HG02884 (cell line): Measurements from ENCODE around the gene PCDHB10.
"Not testable (repeated sequence)": the region's sequence is repeated elsewhere in the genome, so short reads cannot be mapped to it uniquely, and the experiment has no call there.

Experiments used
- ATAC-seq: cut with Tn5 transposase; IDR thresholded peaks from one replicate; pipeline ENCODE4 v1.9.1; 2021; ENCODE audit warnings: mild to moderate bottlenecking, moderate library complexity; ENCODE audit not compliant: unreplicated experiment

The PCDHB10 gene

DNA sequence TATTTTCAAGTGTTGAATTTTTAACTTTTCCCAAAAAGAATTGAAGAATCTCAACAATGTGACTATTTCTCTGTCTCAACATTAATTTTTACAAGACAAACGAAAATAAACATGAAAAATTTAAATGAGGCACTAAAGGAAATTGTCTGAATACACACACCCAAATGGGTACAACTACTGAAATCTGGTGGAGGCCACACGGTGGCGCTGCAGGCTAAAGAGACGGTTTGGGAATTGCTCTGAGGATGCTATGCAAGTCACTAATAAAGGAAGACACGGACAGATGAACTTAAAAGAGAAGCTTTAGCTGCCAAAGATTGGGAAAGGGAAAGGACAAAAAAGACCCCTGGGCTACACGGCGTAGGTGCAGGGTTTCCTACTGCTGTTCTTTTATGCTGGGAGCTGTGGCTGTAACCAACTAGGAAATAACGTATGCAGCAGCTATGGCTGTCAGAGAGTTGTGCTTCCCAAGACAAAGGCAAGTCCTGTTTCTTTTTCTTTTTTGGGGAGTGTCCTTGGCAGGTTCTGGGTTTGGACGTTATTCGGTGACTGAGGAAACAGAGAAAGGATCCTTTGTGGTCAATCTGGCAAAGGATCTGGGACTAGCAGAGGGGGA is at the start of gene PCDHB10:
PCDHB10 (plus strand) TSS at position 244 of the 616 bp plus-strand sequence; CDS start at position 444, 200 bp downstream.
- ATAC-seq, result no peak

DNA sequence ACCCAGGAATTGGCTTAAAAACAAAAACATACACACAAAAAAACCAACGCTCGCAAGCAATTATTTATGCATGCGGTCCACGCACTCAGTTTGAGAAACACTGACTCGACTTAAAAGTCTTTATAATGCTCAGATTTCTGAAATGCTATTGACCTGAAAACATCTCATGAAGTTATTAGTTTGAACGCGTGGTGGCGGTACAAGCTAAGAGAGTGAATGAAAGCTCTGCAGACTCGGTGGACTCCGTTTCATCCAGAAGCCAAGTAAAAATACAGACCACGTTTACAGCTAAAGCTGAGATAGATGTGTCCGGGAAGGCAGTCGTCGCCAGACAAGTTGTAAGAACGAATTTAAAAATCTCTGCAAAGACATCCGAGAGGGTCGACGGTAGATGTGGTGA is 42.3 kb upstream of the PCDHB10 start, which contains the start of gene PCDHB6:
PCDHB6 (plus strand) TSS at position 246 of the 400 bp plus-strand sequence. CDS start 201 bp downstream, outside the sequence.
- ATAC-seq, result no peak

- no peak for ATAC-seq
Observed at GRCh38 chr5:141150224-141150992, 41.7 kb upstream of the PCDHB10 start.

DNA sequence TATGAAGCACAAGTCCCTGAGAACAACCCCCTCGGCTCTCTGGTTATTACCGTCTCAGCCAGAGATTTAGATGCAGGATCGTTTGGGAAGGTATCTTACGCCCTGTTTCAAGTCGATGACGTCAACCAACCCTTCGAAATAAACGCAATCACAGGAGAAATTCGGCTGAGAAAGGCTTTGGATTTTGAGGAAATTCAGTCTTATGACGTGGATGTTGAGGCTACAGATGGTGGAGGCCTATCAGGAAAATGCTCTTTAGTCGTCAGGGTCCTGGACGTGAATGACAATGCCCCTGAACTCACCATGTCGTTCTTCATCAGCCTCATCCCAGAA is 41.2 kb upstream of the PCDHB10 start:
- no peak for ATAC-seq

DNA sequence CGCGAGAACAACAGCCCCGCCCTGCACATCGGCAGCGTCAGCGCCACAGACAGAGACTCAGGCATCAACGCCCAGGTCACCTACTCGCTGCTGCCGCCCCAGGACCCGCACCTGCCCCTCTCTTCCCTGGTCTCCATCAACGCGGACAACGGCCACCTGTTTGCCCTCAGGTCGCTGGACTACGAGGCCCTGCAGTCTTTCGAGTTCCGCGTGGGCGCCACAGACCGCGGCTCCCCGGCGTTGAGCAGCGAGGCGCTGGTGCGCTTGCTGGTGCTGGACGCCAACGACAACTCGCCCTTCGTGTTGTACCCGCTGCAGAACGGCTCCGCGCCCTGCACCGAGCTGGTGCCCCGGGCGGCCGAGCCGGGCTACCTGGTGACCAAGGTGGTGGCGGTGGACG is 40.5 kb upstream of the PCDHB10 start:
- not testable (repeated sequence) for ATAC-seq

DNA sequence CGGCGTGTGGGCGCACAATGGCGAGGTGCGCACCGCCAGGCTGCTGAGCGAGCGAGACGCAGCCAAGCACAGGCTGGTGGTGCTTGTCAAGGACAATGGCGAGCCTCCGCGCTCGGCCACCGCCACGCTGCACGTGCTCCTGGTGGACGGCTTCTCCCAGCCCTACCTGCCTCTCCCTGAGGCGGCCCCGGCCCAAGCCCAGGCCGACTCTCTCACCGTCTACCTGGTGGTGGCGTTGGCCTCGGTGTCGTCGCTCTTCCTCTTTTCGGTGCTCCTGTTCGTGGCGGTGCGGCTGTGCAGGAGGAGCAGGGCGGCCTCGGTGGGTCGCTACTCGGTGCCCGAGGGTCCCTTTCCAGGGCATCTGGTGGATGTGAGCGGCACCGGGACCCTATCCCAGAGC is 40.1 kb upstream of the PCDHB10 start:
- not testable (repeated sequence) for ATAC-seq

GRCh38 chr5:141155540-141156374 is 36.4 kb upstream of the PCDHB10 start:
- ATAC-seq, result no peak

DNA sequence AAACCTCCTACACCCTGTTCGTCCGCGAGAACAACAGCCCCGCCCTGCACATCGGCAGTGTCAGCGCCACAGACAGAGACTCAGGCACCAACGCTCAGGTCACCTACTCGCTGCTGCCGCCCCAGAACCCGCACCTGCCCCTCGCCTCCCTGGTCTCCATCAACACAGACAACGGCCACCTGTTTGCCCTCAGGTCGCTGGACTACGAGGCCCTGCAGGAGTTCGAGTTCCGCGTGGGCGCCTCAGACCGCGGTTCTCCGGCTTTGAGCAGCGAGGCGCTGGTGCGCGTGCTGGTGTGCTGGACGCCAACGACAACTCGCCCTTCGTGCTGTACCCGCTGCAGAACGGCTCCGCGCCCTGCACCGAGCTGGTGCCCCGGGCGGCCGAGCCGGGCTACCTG is 34.8 kb upstream of the PCDHB10 start:
- not testable (repeated sequence) for ATAC-seq

GRCh38 chr5:141157901-141158300 is 34.3 kb upstream of the PCDHB10 start:
- not testable (repeated sequence) for ATAC-seq

- ATAC-seq, result no peak
Observed at GRCh38 chr5:141172381-141173204, 19.6 kb upstream of the PCDHB10 start, which contains the start of gene PCDHB7. Gene PCDHB7 (plus strand): TSS chr5:141172644. CDS start chr5:141172836, 192 bp downstream.

DNA sequence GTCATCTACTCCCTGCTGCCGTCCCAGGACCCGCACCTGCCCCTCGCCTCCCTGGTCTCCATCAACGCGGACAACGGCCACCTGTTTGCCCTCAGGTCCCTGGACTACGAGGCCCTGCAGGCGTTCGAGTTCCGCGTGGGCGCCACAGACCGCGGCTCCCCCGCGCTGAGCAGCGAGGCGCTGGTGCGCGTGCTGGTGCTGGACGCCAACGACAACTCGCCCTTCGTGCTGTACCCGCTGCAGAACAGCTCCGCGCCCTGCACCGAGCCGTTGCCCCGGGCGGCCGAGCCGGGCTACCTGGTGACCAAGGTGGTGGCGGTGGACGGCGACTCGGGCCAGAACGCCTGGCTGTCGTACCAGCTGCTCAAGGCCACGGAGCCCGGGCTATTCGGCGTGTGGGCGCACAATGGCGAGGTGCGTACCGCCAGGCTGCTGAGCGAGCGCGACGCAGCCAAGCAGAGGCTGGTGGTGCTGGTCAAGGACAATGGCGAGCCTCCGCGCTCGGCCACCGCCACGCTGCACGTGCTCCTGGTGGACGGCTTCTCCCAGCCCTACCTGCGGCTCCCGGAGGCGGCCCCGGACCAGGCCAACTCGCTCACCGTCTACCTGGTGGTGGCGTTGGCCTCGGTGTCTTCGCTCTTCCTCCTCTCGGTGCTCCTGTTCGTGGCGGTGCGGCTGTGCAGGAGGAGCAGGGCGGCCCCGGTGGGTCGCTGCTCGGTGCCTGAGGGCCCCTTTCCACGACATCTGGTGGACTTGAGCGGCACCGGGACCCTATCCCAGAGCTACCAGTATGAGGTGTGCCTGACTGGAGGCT is 17.7 kb upstream of the PCDHB10 start:
- not testable (repeated sequence) for ATAC-seq

- no peak for ATAC-seq
Observed at GRCh38 chr5:141175933-141176332, 16.2 kb upstream of the PCDHB10 start.

- not testable (repeated sequence) for ATAC-seq
Observed at GRCh38 chr5:141177577-141178191, 14.5 kb upstream of the PCDHB10 start, which contains the start of gene PCDHB8. Gene PCDHB8 (plus strand): TSS chr5:141177790. CDS start chr5:141178035, 245 bp downstream.

- not testable (repeated sequence) for ATAC-seq
Observed at GRCh38 chr5:141179371-141179770, 12.8 kb upstream of the PCDHB10 start.

- not testable (repeated sequence) for ATAC-seq
Observed at GRCh38 chr5:141179876-141180275, 12.3 kb upstream of the PCDHB10 start.

GRCh38 chr5:141180313-141180712 is 11.8 kb upstream of the PCDHB10 start:
- no peak for ATAC-seq

- ATAC-seq, result no peak
Observed at GRCh38 chr5:141182248-141182647, 9.9 kb upstream of the PCDHB10 start, which contains the start of gene PCDHB16. Gene PCDHB16 (plus strand): TSS chr5:141182387. CDS start chr5:141182560, 173 bp downstream.

GRCh38 chr5:141184117-141184855 is 7.9 kb upstream of the PCDHB10 start:
- not testable (repeated sequence) for ATAC-seq
